Activated CD8-positive, alpha-beta memory T cell treated with anti-CD3 and anti-CD28 coated beads for 1 hour (primary cell): ENCODE data around the gene KCNG4.
A peak's percentile ranks its signal among the peaks of the same experiment; 100 is the strongest.
"Not testable (repeated sequence)": the region's sequence is repeated elsewhere in the genome, so short reads cannot be mapped to it uniquely, and the experiment has no call there.

ENCODE experiments used
- DNase-seq, 2 donors: peaks; one replicate each; pipeline ENCODE4 v3.0.0-alpha.2; 2020; ENCODE audit warnings: low read depth in 1 of 2; ENCODE audit errors: extremely low read depth in 1 of 2

Gene KCNG4

GRCh38 chr16:84209989-84210388 lies 29.8 kb downstream of the KCNG4 start:
- no peak for DNase-seq

GRCh38 chr16:84207879-84208278 lies 31.9 kb downstream of the KCNG4 start:
- DNase-seq: no peak

GRCh38 chr16:84207251-84207650 lies 32.6 kb downstream of the KCNG4 start:
- DNase-seq: no peak

- DNase-seq: no peak
These were observed 33.7 kb downstream of the KCNG4 start for GRCh38 chr16:84205976-84206691.

GRCh38 chr16:84205123-84205522 lies 34.7 kb downstream of the KCNG4 start:
- DNase-seq: not testable (repeated sequence)

- DNase-seq: not testable (repeated sequence)
These were observed 35.3 kb downstream of the KCNG4 start for GRCh38 chr16:84204551-84204950.

GRCh38 chr16:84199861-84200260 lies 40.0 kb downstream of the KCNG4 start:
- DNase-seq: no peak

- no peak for DNase-seq
These were observed 40.7 kb downstream of the KCNG4 start for GRCh38 chr16:84199097-84199496.

- no peak for DNase-seq
These were observed 41.4 kb downstream of the KCNG4 start for GRCh38 chr16:84198401-84198800.

GRCh38 chr16:84197466-84198128 lies 42.2 kb downstream of the KCNG4 start:
- no peak for DNase-seq

GRCh38 chr16:84196727-84197394 lies 43.0 kb downstream of the KCNG4 start:
- DNase-seq: no peak

GRCh38 chr16:84196101-84196500 lies 43.7 kb downstream of the KCNG4 start:
- no peak for DNase-seq

- DNase-seq: no peak
These were observed 44.4 kb downstream of the KCNG4 start for GRCh38 chr16:84195201-84196093.

GRCh38 chr16:84194470-84195200 lies 45.2 kb downstream of the KCNG4 start:
- no peak for DNase-seq

GRCh38 chr16:84194018-84194417 lies 45.8 kb downstream of the KCNG4 start:
- DNase-seq: no peak

GRCh38 chr16:84193480-84193879 lies 46.3 kb downstream of the KCNG4 start:
- no peak for DNase-seq

GRCh38 chr16:84191466-84191865 lies 48.3 kb downstream of the KCNG4 start:
- no peak for DNase-seq

- DNase-seq: no peak
These were observed 49.0 kb downstream of the KCNG4 start, which contains the start of gene ADAD2 for GRCh38 chr16:84190731-84191388. TSS of gene ADAD2 (plus strand) at chr16:84191157. CDS start at chr16:84191231, 74 bp downstream.

- DNase-seq: peak; percentile 65 to 86
These were observed 53.0 kb downstream of the KCNG4 start, which contains the start of gene TAF1C for GRCh38 chr16:84186685-84187437. TSS of gene TAF1C (minus strand) at chr16:84187057. CDS start at chr16:84184988, 2,069 bp downstream.
